ENCODE results near the gene PRDM5.

Gene PRDM5

DNA sequence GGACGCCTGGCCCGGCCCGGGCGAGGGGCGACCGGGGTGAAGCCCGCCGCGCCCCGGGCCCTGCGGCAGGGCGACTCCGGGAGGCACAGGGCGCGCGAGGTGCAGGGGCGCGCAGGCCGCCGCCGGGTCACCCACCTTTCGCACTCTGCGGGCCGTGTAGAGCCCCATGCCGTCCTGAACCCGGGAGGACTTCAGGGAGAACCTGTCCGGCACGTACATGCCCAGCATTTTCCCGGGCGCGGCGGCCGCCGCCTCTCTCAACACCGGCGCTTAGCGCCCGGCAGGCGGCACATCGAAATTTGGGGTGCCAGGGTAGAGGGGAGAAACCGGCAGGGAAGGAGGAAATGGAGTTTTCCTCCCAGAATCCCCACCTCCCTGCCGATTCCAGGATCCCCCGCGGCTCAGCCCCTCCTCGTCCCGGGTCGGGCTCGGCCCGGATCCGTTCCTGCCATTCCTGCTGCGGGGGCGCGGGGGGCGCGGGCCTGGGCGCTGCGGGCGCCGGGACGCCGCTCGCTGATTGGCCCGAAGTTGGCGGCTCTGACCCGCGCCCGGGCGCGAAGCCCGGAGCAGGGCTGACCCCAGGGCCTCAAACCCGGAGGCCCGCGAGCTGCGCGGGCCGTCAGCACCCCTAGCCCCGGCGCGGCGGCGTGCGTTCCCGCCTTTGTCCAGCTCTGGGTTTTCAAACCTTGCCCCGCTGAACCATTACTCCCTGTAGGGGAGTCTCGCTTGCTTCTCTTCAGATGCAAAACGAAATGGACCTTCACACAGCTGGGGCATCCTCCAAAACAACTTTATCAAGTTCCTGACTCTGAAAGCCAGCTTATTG is at the start of gene PRDM5:
PRDM5 (minus strand) TSS at position 346 of the 826 bp plus-strand sequence; CDS start at position 228, 118 bp downstream.
- DNase-seq: peak in 1 of 2 experiments; percentile 16

- no peak for DNase-seq
Measured at GRCh38 chr4:120971884-120972283, 49.4 kb upstream of the PRDM5 start.

DNA sequence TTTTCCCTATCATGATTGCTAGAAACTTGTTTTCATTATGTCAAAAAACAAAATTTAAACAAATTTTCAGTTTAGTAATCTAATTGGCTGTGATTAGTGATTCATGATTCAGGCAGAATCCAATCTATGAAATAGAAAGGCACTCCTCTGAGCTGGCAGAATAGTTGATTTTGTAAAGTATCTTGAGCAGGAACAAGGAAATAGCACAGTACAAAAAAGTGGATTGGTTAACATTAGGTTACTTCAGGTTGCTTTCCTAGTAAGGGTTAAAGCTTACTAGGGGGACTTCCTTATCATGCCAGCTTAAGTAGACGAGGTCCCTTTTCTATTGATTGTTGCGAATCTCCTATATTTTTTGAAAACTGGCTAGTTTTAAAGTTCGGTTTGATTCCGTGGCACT is 43.4 kb upstream of the PRDM5 start:
- no peak for DNase-seq

DNA sequence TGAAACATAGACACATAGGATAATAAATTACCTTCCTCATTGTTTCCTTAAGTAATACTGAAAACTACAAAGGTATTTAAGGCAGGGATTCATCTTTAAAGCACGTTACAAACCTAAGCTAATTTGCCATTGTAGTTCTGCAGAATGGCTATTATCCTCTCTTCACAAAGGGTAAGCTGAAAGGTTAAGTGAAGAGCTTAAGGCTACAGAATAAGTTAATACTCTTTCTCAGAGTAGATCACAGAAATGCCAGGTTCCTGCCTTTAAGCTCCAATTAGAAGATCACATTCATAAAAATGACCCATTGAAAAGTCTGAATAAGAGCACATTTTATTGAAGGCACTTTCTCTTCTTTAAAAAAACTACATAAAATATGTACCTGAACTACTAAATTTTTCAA is 42.1 kb upstream of the PRDM5 start:
- no peak for DNase-seq

- DNase-seq: no peak
Measured at GRCh38 chr4:120963449-120963848, 40.9 kb upstream of the PRDM5 start.

GRCh38 chr4:120960656-120961267 is 38.2 kb upstream of the PRDM5 start:
- no peak for DNase-seq

DNA sequence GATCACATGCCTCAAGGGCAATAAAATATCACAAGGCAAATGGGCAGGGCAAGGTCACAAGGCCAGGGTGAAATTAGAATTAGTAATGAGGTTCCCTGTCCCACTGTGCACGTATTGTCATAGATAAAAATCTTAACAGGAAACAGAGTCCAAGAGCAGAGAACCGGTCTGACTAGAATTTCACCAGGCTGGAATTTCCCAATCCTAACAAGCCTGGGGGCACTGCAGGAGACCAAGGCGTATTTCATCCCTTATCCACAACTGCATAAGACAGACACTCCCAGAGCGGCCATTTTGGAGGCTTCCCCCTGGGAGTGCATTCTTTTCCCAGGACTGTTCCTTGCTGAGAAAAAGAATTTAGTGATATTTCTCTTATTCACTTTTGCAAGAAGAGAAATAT is 25.9 kb upstream of the PRDM5 start:
- peak in 1 of 2 experiments; percentile 37 for DNase-seq

DNA sequence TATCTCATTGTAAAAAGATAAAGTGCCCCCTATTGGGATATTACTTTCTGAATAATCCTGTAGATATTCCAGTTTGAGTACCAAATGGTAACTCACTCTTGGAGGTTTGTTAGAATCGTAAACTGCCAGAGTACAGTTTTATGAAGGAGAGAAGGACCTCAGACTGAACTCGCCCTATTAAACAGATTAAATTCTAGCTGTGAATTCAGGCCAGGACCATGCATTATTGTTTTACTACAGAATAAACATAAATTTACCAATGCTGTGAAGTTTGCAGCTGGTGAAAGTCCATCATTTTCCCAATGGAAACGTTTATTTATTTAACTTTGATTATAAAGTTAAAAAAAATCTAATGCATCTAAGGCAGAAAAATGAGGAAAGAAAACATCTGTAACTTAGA is 20.2 kb upstream of the PRDM5 start:
- DNase-seq: no peak

DNA sequence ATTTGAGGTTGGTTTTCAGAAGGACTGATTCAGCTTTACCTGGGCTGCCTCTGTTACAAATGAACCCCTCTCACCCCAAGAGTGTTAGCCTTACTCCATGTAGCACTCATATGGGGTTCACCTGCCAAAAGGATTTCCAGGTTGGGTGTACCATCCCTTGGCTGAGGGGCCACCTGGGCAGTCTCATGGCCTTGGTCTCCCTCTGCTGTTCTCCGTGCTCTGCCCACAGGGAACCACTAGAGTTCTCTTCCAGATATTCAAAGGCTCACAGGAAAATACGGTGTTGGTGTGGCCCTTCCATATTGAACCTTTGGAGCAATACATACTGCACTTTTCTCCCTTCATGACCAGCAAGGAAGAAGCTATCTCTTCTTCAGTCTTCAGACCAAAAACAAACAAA is 18.0 kb upstream of the PRDM5 start:
- DNase-seq: no peak

GRCh38 chr4:120939693-120940092 is 17.2 kb upstream of the PRDM5 start:
- no peak for DNase-seq

GRCh38 chr4:120929847-120930246 is 7.3 kb upstream of the PRDM5 start:
- no peak for DNase-seq

- DNase-seq: no peak
Measured at GRCh38 chr4:120927801-120928409, 5.4 kb upstream of the PRDM5 start.

DNA sequence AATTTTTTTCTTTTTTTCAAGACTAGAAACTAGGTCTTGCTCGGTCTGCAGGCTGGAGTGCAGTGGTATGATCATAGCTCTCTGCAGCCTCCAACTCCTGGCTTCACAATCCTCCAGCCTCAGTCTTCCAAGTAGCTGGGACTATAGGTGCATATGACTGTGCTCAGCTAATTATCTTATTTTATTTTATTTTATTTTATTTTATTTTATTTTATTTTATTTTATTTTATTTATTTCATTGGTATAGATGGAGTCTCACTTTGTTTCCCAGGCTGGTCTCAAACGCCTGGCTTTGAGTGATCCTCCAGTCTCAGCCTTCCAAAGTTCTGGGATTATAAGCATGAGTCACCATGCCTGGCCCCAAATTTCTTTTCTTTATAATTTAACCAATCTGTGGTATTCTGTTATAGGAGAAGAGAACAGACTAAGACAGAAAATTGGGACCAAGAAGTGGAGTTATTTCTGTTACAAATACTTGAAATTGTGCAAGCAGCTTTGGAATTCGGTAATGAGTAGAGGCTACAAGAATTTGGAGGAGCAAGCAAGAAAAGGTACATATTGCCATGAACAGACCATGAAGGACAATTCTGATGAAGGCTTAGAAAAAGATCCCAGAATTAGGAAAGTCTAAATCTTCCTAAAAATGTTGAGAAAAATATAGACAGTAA is 4.0 kb upstream of the PRDM5 start:
- no peak for DNase-seq

- DNase-seq: no peak
Measured at GRCh38 chr4:120924931-120925330, 2.4 kb upstream of the PRDM5 start.

DNA sequence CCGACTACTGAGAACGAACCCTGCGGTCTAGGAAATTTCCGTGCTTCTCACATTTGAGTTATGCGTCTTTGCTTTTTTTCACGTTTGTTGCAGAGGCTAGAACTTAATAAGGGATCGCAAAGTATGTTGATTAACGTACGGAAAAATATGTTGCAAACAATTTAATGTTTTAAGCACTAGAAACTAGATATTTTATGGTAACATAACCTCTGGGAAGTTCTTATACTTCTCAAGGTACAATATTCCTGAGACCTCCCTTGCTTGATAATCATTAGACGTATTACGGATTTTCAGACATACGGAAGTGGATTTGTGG is 639 bp upstream of the PRDM5 start:
- no peak for DNase-seq

- peak; percentile 20 to 61 for DNase-seq
Measured at GRCh38 chr4:120921456-120922380, 808 bp downstream of the PRDM5 start.

- DNase-seq: no peak
Measured at GRCh38 chr4:120920666-120921065, 1.9 kb downstream of the PRDM5 start.

DNA sequence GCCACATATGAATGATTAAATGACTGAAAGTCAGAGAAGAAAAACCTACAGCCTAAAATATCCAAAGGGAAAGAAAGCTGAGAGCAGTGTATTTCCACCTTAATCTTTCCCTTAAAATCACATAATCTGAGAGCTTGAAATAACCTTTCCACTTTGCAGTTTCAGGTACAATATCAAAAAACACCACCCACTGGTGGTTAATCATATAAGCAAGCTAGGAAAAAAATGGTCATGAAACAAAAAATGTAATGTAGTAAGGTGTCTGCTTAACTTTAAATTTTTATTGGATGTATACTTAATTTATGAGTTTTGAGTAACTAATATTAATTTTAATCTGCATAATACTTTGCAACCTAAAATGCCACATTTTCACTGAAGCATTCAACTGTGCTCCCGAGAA is 3.2 kb downstream of the PRDM5 start:
- no peak for DNase-seq

DNA sequence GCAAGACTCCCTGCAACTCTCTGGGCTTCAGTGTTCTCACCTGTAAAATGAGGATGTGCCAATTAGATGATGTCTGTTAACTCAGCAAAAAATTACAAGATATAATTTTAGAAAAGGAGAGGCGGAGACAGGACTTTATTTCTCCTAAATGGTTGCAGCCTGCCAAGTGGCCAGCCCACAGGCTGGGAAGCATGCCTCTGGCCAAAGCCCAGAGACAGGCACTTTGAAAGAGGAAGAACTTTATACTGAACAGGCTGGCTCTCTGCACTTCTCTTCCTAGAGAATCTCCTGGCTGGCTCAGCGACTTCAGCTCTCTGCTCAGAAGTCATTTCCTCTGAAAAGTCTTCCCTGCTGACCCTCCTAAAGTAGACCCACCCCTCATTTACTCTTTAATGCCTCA is 3.7 kb downstream of the PRDM5 start:
- DNase-seq: no peak

GRCh38 chr4:120918092-120918491 is 4.4 kb downstream of the PRDM5 start:
- no peak for DNase-seq

GRCh38 chr4:120916937-120917336 is 5.6 kb downstream of the PRDM5 start:
- DNase-seq: no peak

GRCh38 chr4:120915336-120915735 is 7.2 kb downstream of the PRDM5 start:
- DNase-seq: no peak

DNA sequence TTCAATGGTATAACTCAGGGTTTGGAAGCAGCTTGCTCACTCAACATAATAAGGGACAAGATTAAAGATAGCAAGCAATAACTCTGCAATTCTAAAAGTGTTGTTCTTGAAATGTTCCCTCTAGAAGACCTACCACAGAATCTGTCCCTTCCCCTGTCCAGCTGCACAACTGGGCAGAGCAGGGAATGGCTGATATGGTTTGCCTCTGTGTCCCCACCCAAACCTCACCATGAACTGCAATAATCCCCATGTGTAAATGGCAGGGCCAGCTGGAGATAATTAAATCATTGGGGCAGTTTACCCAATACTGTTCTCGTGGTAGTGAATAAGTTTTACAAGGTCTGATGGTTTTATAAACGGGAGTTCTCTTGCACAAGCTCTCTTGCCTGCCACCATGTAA is 19.1 kb downstream of the PRDM5 start:
- no peak for DNase-seq

Measured in NCI-H2081 (cell line).